Adrenal gland (tissue), 12 donors: ENCODE results near the gene CBFA2T3. TPM values are rescaled to one million over a fixed set of nuclear protein-coding genes. Genes with fewer than 3 reads are reported as not detected.

Experiments used
- DNase-seq, 7 donors: peaks; one replicate each; pipeline ENCODE4 v3.0.0-alpha.2; 2019 to 2020
- H3K27ac ChIP-seq, 5 donors: fragments of 200-600 bp; sonication (generic) in 4 of 5; 1 replicate in 3 of 5; 2 replicates in 2 of 5; pipeline versions ENCODE4 v1.5.1 to v1.8.0; 2016 to 2020; ENCODE audit warnings: mild to moderate bottlenecking in 1 of 5
- H3K27me3 ChIP-seq: fragments of 200-600 bp; 2 replicates; pipeline ENCODE4 v1.8.0; 2021
- H3K36me3 ChIP-seq, 2 donors: fragments of 200-600 bp; replicated peaks in 1 of 2; 1 replicate in 1 of 2; 2 replicates in 1 of 2; pipeline versions ENCODE4 v1.5.1 to v1.8.0; 2018 to 2022
- H3K4me1 ChIP-seq, 2 donors: fragments of 200-600 bp; replicated peaks in 1 of 2; 1 replicate in 1 of 2; 2 replicates in 1 of 2; pipeline versions ENCODE4 v1.5.1 to v1.8.0; 2018 to 2021
- H3K4me3 ChIP-seq, 4 donors: fragments of 200-600 bp; sonication (generic) in 3 of 4; one replicate each; pipeline ENCODE4 v1.5.1; 2016 to 2018
- H3K9me3 ChIP-seq, 3 donors: fragments of 200-600 bp; sonication (generic) in 1 of 3; replicated peaks in 1 of 3; 1 replicate in 2 of 3; 2 replicates in 1 of 3; pipeline versions ENCODE4 v1.5.1 to v1.8.0; 2016 to 2021
- POLR2A ChIP-seq, 2 donors: fragments of 450-650 bp; IDR thresholded peaks; one replicate each; pipeline ENCODE4 v1.6.1; 2017; ENCODE audit warnings: antibody characterized with exemption in 2 of 2, mild to moderate bottlenecking in 2 of 2, moderate library complexity in 1 of 2
- WGBS, 4 donors: extraction: QIAGEN DNeasy Blood & Tissue Kit in 2 of 4; methylation state at CpG; one replicate each; pipeline versions ENCODE4 v1.1.5 to v1.1.7; 2013 to 2017; 5-methylcytosine and 5-hydroxymethylcytosine counted together
- intact Hi-C, 2 donors: fragments of 100-400 bp; cut with DNase I; formaldehyde crosslinking; loops; one replicate each; pipeline versions ENCODE4 v1.14.1 to v1.15.0; 2022 to 2023
- polyA plus RNA-seq, 3 donors: library from polyadenylated mRNA; stranded (reverse); fragments of 200-250 nt in 2 of 3; fragments of 350-450 nt in 1 of 3; fragmentation: Illumina TruSeq in 1 of 3; extraction: RNeasy Lipid Tissue Mini Kit (QIAGEN cat#74804) in 1 of 3; gene quantifications; one replicate each; pipeline ENCODE4 v1.2.3, GENCODE V29; 2013 to 2014
- total RNA-seq, 9 donors: library from RNA; depleted of rRNA in 4 of 9; stranded (reverse); fragments of >200 nt in 4 of 9; fragments of 120-200 nt in 1 of 9; fragmentation: NEBNext Ultra II Directional in 1 of 9; extraction: Animal tissue kit (Norgen Biotek cat#: 25700) in 1 of 9; gene quantifications; one replicate each; pipeline versions ENCODE4 v1.1.0 to v1.2.4, GENCODE V29; 2013 to 2023
- TF ChIP-seq, protein P1 (sequence below), 6 experiments: fragments of 450-650 bp in 4 of 6; fragments of 200-600 bp in 2 of 6; sonication (generic) in 1 of 6; IDR thresholded peaks; 1 replicate in 5 of 6; 2 replicates in 1 of 6; pipeline versions ENCODE4 v1.5.1 to v1.8.0; 2016 to 2021; ENCODE audit warnings: antibody characterized with exemption in 6 of 6, mild to moderate bottlenecking in 2 of 6, moderate library complexity in 1 of 6
- donor health status: healthy with polysubstance abuse.
- donor health status: Bipolar disorder and iron deficiency.
- donor health status: DM: yes; HTN: yes; CAD: no.
- donor health status: DM: no; HTN: no; CAD: no.
- donor health status: DM: no; HTN: no; CAD: no.
- donor health status: DM: yes; HTN: yes; CAD: no.

The CBFA2T3 gene
- total and polyA plus RNA-seq, 12 donors: 0.30 to 16.9 (median 2.2) TPM

DNA sequence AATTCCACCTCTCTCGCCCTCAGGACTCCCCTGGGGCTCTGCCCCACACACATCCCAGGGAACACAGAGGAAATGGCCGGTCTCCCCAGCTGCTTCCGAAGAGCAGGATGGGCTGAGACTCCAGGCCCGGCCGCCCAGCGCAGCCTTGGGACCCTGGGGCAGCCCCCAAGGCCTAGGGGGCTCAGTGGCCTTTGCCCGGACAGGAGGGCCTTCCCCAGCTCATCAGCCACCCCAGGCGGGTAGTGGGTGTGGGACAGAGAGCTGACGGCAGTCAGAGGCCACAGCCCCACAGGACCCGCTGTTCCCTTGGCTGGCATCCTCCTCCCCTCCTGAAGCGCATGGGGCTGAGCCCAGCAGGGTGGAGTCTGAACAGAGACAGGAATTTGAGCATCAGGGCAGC lies 6.2 kb upstream of the CBFA2T3 start:
- H3K9me3 ChIP-seq: no peaks in the 10 kb centered on the region
- H3K4me3 ChIP-seq: no peak overlapping the region
- H3K27me3 ChIP-seq: no peaks in the 10 kb centered on the region
- no peaks in the 10 kb centered on the region for H3K36me3 ChIP-seq
- no peaks in the 10 kb centered on the region for H3K4me1 ChIP-seq
- no peak for DNase-seq
- no peak overlapping the region for H3K27ac ChIP-seq
- WGBS, 4 donors: 56 to 87% (median 72%) methylated on average over 6 to 11 of the region's 11 CpGs
- intact Hi-C loops: no loop called here
- no peak for TF ChIP-seq POLR2A (IDR thresholded peaks at IDR 0.05)
- TF ChIP-seq, protein P1, sequence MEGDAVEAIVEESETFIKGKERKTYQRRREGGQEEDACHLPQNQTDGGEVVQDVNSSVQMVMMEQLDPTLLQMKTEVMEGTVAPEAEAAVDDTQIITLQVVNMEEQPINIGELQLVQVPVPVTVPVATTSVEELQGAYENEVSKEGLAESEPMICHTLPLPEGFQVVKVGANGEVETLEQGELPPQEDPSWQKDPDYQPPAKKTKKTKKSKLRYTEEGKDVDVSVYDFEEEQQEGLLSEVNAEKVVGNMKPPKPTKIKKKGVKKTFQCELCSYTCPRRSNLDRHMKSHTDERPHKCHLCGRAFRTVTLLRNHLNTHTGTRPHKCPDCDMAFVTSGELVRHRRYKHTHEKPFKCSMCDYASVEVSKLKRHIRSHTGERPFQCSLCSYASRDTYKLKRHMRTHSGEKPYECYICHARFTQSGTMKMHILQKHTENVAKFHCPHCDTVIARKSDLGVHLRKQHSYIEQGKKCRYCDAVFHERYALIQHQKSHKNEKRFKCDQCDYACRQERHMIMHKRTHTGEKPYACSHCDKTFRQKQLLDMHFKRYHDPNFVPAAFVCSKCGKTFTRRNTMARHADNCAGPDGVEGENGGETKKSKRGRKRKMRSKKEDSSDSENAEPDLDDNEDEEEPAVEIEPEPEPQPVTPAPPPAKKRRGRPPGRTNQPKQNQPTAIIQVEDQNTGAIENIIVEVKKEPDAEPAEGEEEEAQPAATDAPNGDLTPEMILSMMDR (IDR thresholded peaks at IDR 0.05): no peak

GRCh38 chr16:88982286-88983084 lies 5.5 kb upstream of the CBFA2T3 start:
- peaks cover 0 to 1% of the 10 kb centered on the region in 2 donors for H3K4me1 ChIP-seq
- H3K27me3 ChIP-seq: no peaks in the 10 kb centered on the region
- intact Hi-C loops: no loop called here
- no peak for DNase-seq
- TF ChIP-seq POLR2A (IDR thresholded peaks at IDR 0.05): no peak
- TF ChIP-seq, protein P1 (IDR thresholded peaks at IDR 0.05): no peak
- no peaks in the 10 kb centered on the region for H3K36me3 ChIP-seq
- H3K4me3 ChIP-seq: no peak overlapping the region
- 69 to 74% (median 74%) methylated on average over 13 to 25 of the region's 25 CpGs for WGBS, 4 donors
- H3K9me3 ChIP-seq: no peaks in the 10 kb centered on the region
- H3K27ac ChIP-seq: no peak overlapping the region

DNA sequence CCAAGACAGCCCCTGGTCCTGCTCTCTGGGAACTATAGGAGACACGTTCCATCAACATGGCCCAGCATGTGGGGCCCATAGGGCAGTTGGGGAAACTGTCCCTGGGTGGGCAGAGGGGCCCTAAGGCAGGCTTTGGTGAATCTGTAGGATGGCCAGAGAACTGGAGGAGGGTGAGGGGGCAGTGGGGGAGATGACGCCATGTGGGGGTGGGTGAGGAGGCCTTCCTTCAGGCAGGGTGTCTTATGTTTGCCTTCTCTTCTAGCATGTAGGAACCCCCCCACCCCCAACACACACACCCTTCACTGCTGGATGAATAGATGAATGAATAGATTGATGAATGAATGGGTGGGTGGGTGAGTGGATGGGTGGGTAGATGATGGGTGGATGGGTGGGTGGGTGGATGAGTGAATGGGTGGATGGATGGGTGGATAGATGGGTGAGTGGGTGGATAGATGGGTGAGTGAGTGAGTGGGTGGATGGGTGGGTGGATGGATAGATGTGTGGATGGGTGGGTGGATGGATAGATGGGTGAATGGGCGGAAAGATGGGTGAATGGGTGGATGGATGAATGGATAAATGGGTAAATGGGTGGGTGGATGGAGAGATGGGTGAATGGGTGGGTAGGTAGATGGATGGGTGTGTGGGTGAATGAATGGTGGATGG lies 2.5 kb upstream of the CBFA2T3 start:
- WGBS, 4 donors: 71 to 82% (median 74%) methylated on average over 2 to 3 of the region's 3 CpGs

More for the DNA sequence above, 2.5 kb upstream of the CBFA2T3 start:
- Histone ChIP-seq H3K4me3 (no peak overlapping the region), H3K27ac (no peak overlapping the region), H3K9me3 (no peaks in the 10 kb centered on the region), H3K27me3 (peaks cover 3% of the 10 kb centered on the region), H3K4me1 (peaks cover 0 to 5% of the 10 kb centered on the region in 2 donors), H3K36me3 (no peaks in the 10 kb centered on the region)
- no peak for DNase-seq
- intact Hi-C loops: no loop called here
- no peak for TF ChIP-seq POLR2A (IDR thresholded peaks at IDR 0.05)
- TF ChIP-seq, protein P1 (IDR thresholded peaks at IDR 0.05): no peak
